ENCODE measurements around the gene PLEKHG7.
"Not testable (repeated sequence)": the region's sequence is repeated elsewhere in the genome, so short reads cannot be mapped to it uniquely, and the experiment has no call there.

PLEKHG7 gene

GRCh38 chr12:92717202-92717601 is 14.4 kb downstream of the PLEKHG7 start:
- no peak for DNase-seq

- no peak for DNase-seq
Measured at GRCh38 chr12:92718483-92718990, 15.7 kb downstream of the PLEKHG7 start.

GRCh38 chr12:92719674-92720073 is 16.9 kb downstream of the PLEKHG7 start:
- DNase-seq = no peak

GRCh38 chr12:92721130-92721529 is 18.3 kb downstream of the PLEKHG7 start:
- no peak for DNase-seq

GRCh38 chr12:92721656-92722055 is 18.9 kb downstream of the PLEKHG7 start:
- no peak for DNase-seq

GRCh38 chr12:92722897-92723296 is 20.1 kb downstream of the PLEKHG7 start:
- DNase-seq = no peak

- no peak for DNase-seq
Measured at GRCh38 chr12:92726850-92727249, 24.1 kb downstream of the PLEKHG7 start.

GRCh38 chr12:92729773-92730305 is 27.1 kb downstream of the PLEKHG7 start:
- DNase-seq = no peak

GRCh38 chr12:92730758-92731157 is 28.0 kb downstream of the PLEKHG7 start:
- no peak for DNase-seq

GRCh38 chr12:92732216-92732615 is 29.4 kb downstream of the PLEKHG7 start:
- no peak for DNase-seq

GRCh38 chr12:92732716-92733115 is 29.9 kb downstream of the PLEKHG7 start:
- DNase-seq = no peak

GRCh38 chr12:92733181-92733580 is 30.4 kb downstream of the PLEKHG7 start:
- DNase-seq = no peak

- no peak for DNase-seq
Measured at GRCh38 chr12:92733661-92734060, 30.9 kb downstream of the PLEKHG7 start.

GRCh38 chr12:92735131-92735721 is 32.4 kb downstream of the PLEKHG7 start:
- no peak for DNase-seq

- DNase-seq = no peak
Measured at GRCh38 chr12:92736605-92737004, 33.8 kb downstream of the PLEKHG7 start.

- DNase-seq = no peak
Measured at GRCh38 chr12:92737855-92738850, 35.4 kb downstream of the PLEKHG7 start.

- no peak for DNase-seq
Measured at GRCh38 chr12:92739113-92739512, 36.3 kb downstream of the PLEKHG7 start.

- DNase-seq = no peak
Measured at GRCh38 chr12:92740411-92740810, 37.6 kb downstream of the PLEKHG7 start.

GRCh38 chr12:92743026-92743425 is 40.2 kb downstream of the PLEKHG7 start:
- no peak for DNase-seq

GRCh38 chr12:92745856-92746550 is 43.2 kb downstream of the PLEKHG7 start:
- no peak for DNase-seq

GRCh38 chr12:92747151-92747550 is 44.4 kb downstream of the PLEKHG7 start:
- no peak for DNase-seq

- not testable (repeated sequence) for DNase-seq
Measured at GRCh38 chr12:92749691-92750090, 46.9 kb downstream of the PLEKHG7 start.

All from CD4-positive, alpha-beta T cell treated with Interleukin-17A for 1 hour (primary cell).